T-helper 17 cell (primary cell): ENCODE measurements around the gene TMPRSS9. TPM values are rescaled to one million over a fixed set of nuclear protein-coding genes. Genes with fewer than 3 reads are reported as not detected.

Experiments used
- ATAC-seq: fragments of 150-1000 bp; cut with Tn5 transposase; 2 replicates; pipeline ENCODE4 v1.10.0; 2021; ENCODE audit warnings: mild to moderate bottlenecking, moderate library complexity
- DNase-seq, 3 donors: peaks; one replicate each; pipeline versions ENCODE4 v3.0.0 to v3.0.0-alpha.2; 2020 to 2021
- H3K9me3 ChIP-seq: one replicate; pipeline ENCODE4 v1.7.0; 2013; ENCODE audit warnings: low read length, mild to moderate bottlenecking; ENCODE audit not compliant: control insufficient read depth, poor library complexity, severe bottlenecking
- H3K27ac Mint-ChIP-seq: one replicate; pipeline ENCODE4 v1.8.0; 2022; ENCODE audit warnings: mild to moderate bottlenecking, moderate library complexity, mixed read lengths
- H3K27me3 Mint-ChIP-seq: one replicate; pipeline ENCODE4 v1.8.0; 2022; ENCODE audit warnings: mixed read lengths
- H3K36me3 Mint-ChIP-seq: one replicate; pipeline ENCODE4 v1.8.0; 2022; ENCODE audit warnings: low read depth, mixed read lengths
- H3K4me1 Mint-ChIP-seq: one replicate; pipeline ENCODE4 v1.8.0; 2022; ENCODE audit warnings: mild to moderate bottlenecking, mixed read lengths
- H3K4me3 Mint-ChIP-seq: one replicate; pipeline ENCODE4 v1.8.0; 2022; ENCODE audit warnings: mild to moderate bottlenecking, moderate library complexity, mixed read lengths
- total RNA-seq, 4 donors: library from RNA in 2 of 4; stranded (reverse) in 2 of 4; gene quantifications; one replicate each; pipeline ENCODE4 v1.2.3 and lab custom pipeline; 2022 to 2026

Gene TMPRSS9
- total RNA-seq, 2 donors from 2014 or later: not detected

- no peak for ATAC-seq
- Mint-ChIP-seq H3K36me3 (peaks cover 4% of the 10 kb centered on the region), H3K27me3 (no peaks in the 10 kb centered on the region), H3K4me1 (peaks cover 21% of the 10 kb centered on the region), H3K27ac (no peak overlapping the region), H3K4me3 (no peak overlapping the region)
- H3K9me3 ChIP-seq: no peaks in the 10 kb centered on the region
- no peak for DNase-seq
Measured at GRCh38 chr19:2324220-2324948, 35.7 kb upstream of the TMPRSS9 start.

GRCh38 chr19:2325281-2326046 lies 34.6 kb upstream of the TMPRSS9 start:
- Mint-ChIP-seq H3K36me3 (peaks cover 4% of the 10 kb centered on the region), H3K4me3 (peak overlapping the region; percentile 66), H3K27me3 (no peaks in the 10 kb centered on the region), H3K4me1 (peaks cover 30% of the 10 kb centered on the region), H3K27ac (no peak overlapping the region)
- DNase-seq: no peak
- no peaks in the 10 kb centered on the region for H3K9me3 ChIP-seq
- ATAC-seq: no peak

- H3K36me3 Mint-ChIP-seq: peaks cover 4% of the 10 kb centered on the region
- no peak for DNase-seq
Measured at GRCh38 chr19:2326699-2327360, 33.2 kb upstream of the TMPRSS9 start.

GRCh38 chr19:2327773-2328400 lies 32.2 kb upstream of the TMPRSS9 start:
- H3K9me3 ChIP-seq: no peaks in the 10 kb centered on the region
- peak overlapping the region; percentile 97 for H3K27ac Mint-ChIP-seq
- peak in 1 of 3 donors; percentile 45 for DNase-seq
- peaks cover 31% of the 10 kb centered on the region for H3K4me1 Mint-ChIP-seq
- peak overlapping the region; percentile 100 for H3K4me3 Mint-ChIP-seq
- no peaks in the 10 kb centered on the region for H3K27me3 Mint-ChIP-seq
- peaks cover 4% of the 10 kb centered on the region for H3K36me3 Mint-ChIP-seq
- ATAC-seq: peak; percentile 69

More at GRCh38 chr19:2326699-2327360, 33.2 kb upstream of the TMPRSS9 start:
- peak overlapping the region; percentile 97 for H3K27ac Mint-ChIP-seq
- H3K4me1 Mint-ChIP-seq: peaks cover 31% of the 10 kb centered on the region
- no peaks in the 10 kb centered on the region for H3K9me3 ChIP-seq
- H3K4me3 Mint-ChIP-seq: peak overlapping the region; percentile 100
- ATAC-seq: no peak
- no peaks in the 10 kb centered on the region for H3K27me3 Mint-ChIP-seq

GRCh38 chr19:2328401-2329148 lies 31.5 kb upstream of the TMPRSS9 start, which contains the start of the genes LSM7 and SPPL2B:
LSM7 (minus strand) TSS chr19:2328586; CDS start chr19:2328566, 20 bp downstream.
SPPL2B (plus strand) TSS chr19:2328684; CDS start chr19:2328710, 26 bp downstream.
- peak; percentile 83 for ATAC-seq
- Mint-ChIP-seq H3K4me3 (peak within 1 kb of the TSS; percentile 100), H3K4me1 (peaks cover 32% of the 10 kb centered on the region), H3K36me3 (peaks cover 4% of the 10 kb centered on the region), H3K27ac (peak within 1 kb of the TSS; percentile 97), H3K27me3 (no peaks in the 10 kb centered on the region)
- H3K9me3 ChIP-seq: no peaks in the 10 kb centered on the region
- DNase-seq: peak; percentile 92

- DNase-seq (no peak), ATAC-seq (no peak)
- peaks cover 34% of the 10 kb centered on the region for H3K4me1 Mint-ChIP-seq
- no peaks in the 10 kb centered on the region for H3K9me3 ChIP-seq
- no peaks in the 10 kb centered on the region for H3K27me3 Mint-ChIP-seq
- H3K36me3 Mint-ChIP-seq: peaks cover 4% of the 10 kb centered on the region
- peak overlapping the region; percentile 100 for H3K4me3 Mint-ChIP-seq
- peak overlapping the region; percentile 97 for H3K27ac Mint-ChIP-seq
Measured at GRCh38 chr19:2329149-2329478, 31.0 kb upstream of the TMPRSS9 start.

- H3K9me3 ChIP-seq: no peaks in the 10 kb centered on the region
- Mint-ChIP-seq H3K4me1 (peaks cover 34% of the 10 kb centered on the region), H3K27ac (peak overlapping the region; percentile 97), H3K36me3 (peaks cover 4% of the 10 kb centered on the region), H3K4me3 (peak overlapping the region; percentile 100), H3K27me3 (no peaks in the 10 kb centered on the region)
- no peak for DNase-seq
- no peak for ATAC-seq
Measured at GRCh38 chr19:2329501-2329916, 30.6 kb upstream of the TMPRSS9 start.

- H3K9me3 ChIP-seq: no peaks in the 10 kb centered on the region
- Mint-ChIP-seq H3K4me3 (no peak overlapping the region), H3K27me3 (no peaks in the 10 kb centered on the region), H3K27ac (peak overlapping the region; percentile 97), H3K36me3 (peaks cover 4% of the 10 kb centered on the region), H3K4me1 (peaks cover 34% of the 10 kb centered on the region)
- no peak for DNase-seq
- no peak for ATAC-seq
Measured at GRCh38 chr19:2330255-2330631, 29.8 kb upstream of the TMPRSS9 start.

GRCh38 chr19:2330632-2331284 lies 29.3 kb upstream of the TMPRSS9 start:
- no peaks in the 10 kb centered on the region for H3K9me3 ChIP-seq
- H3K4me3 Mint-ChIP-seq: no peak overlapping the region
- no peaks in the 10 kb centered on the region for H3K27me3 Mint-ChIP-seq
- H3K27ac Mint-ChIP-seq: peak overlapping the region; percentile 80
- peaks cover 34% of the 10 kb centered on the region for H3K4me1 Mint-ChIP-seq
- peaks cover 4% of the 10 kb centered on the region for H3K36me3 Mint-ChIP-seq
- no peak for ATAC-seq
- no peak for DNase-seq

GRCh38 chr19:2331601-2332246 lies 28.3 kb upstream of the TMPRSS9 start:
- ATAC-seq: no peak
- H3K27ac Mint-ChIP-seq: peak overlapping the region; percentile 80
- H3K4me1 Mint-ChIP-seq: peaks cover 40% of the 10 kb centered on the region

GRCh38 chr19:2332341-2333026 lies 27.6 kb upstream of the TMPRSS9 start:
- Mint-ChIP-seq H3K4me1 (peaks cover 35% of the 10 kb centered on the region), H3K36me3 (peaks cover 2% of the 10 kb centered on the region), H3K27me3 (no peaks in the 10 kb centered on the region), H3K4me3 (peak overlapping the region; percentile 39), H3K27ac (peak overlapping the region; percentile 80)
- H3K9me3 ChIP-seq: no peaks in the 10 kb centered on the region
- ATAC-seq (peak; percentile 52), DNase-seq (no peak)

More at GRCh38 chr19:2331601-2332246, 28.3 kb upstream of the TMPRSS9 start:
- no peak for DNase-seq
- no peaks in the 10 kb centered on the region for H3K9me3 ChIP-seq
- Mint-ChIP-seq H3K4me3 (no peak overlapping the region), H3K27me3 (no peaks in the 10 kb centered on the region), H3K36me3 (peaks cover 2% of the 10 kb centered on the region)
